SK-MEL-5 (cell line): Measurements from ENCODE around the gene DCANP1. TPM values are rescaled to one million over a fixed set of nuclear protein-coding genes. Genes with fewer than 3 reads are reported as not detected.
A peak's percentile ranks its signal among the peaks of the same experiment; 100 is the strongest.

ENCODE experiments used
- DNase-seq: peaks from one replicate; pipeline ENCODE4 v3.0.0-alpha.2; 2016; ENCODE audit warnings: low read depth, low spot score
- in situ Hi-C: cut with HindIII; loops from 2 replicates; pipeline ENCODE4 v1.10.0; 2016; ENCODE audit warnings: low sequenced_read_pairs, high pct_unique_total_duplicates, low pct_unique_long_range_greater_than_20kb
- small RNA-seq, 2 experiments: library from RNA; depleted of rRNA; stranded (forward); fragments of <200 nt; gene quantifications; one replicate each; pipeline ENCODE3, GENCODE V24; 2014
- total RNA-seq: library from RNA; depleted of rRNA; stranded (reverse); fragments of >200 nt; shearing (Covaris generic); gene quantifications from 2 replicates; pipeline ENCODE4 v1.2.3, GENCODE V29; 2014; rRNA removed

DCANP1 gene
- total RNA-seq, 1 experiment from 2014 or later, result not detected

DNA sequence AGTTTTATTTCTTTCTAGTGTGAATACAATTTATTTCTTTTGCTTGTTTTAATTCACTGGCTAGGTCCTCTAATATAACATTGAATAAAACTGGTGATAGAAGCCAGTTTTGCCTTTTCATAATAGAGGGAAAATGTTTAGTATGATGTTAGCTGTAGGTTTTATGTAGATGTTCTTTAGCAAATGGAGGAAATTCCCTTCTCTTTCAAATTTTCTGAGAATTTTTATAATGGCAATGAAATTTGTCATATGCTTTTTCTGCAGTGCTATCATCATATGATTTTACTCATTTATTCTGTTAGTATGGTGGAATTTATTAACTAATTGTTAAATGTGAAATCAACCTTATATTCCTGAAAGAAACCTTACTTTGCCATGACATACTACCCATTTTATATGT, 30.1 kb downstream of the DCANP1 start:
- in situ Hi-C loops, result no loop called here
- DNase-seq, result no peak

DNA sequence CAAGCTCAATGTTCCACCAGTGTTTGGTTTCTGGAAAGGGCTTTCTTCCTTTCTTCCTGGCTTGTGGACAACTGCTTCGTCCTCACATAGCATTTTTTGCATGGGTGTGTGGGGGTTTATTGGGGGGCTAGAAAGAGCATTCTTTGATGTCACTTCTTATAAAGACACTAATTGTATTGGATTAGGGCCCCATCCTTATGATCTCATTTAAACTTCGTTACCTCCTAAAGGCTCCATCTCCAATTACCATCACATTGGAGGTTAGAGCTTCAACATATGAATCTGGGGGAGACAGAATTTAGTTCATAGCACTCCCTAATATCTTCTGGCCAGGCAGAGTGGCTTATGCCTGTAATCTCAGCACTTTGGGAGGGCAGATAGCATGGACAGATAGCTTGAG, 42.1 kb downstream of the DCANP1 start:
- in situ Hi-C loops, result no loop called here

DNA sequence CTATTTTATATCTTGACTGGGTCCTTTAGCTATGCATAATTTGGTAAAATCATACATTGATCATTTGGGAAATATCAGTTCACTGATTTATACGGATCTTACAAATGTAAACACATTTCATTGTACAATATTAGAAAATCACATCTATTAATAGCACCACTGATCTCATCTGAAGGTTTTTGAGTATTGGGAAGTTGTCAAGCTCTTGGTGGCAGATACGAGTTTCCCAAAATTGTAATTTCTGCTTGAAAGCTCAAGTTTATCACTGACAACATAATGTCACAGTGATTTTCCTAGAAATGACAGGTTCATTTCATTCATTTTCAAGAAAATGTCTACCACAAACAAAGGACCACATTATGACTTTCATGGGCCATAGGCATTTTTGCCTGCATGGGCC, 45.1 kb downstream of the DCANP1 start:
- in situ Hi-C loops, result no loop called here
- DNase-seq, result no peak

More for the DNA sequence above, 42.1 kb downstream of the DCANP1 start:
- DNase-seq, result no peak

DNA sequence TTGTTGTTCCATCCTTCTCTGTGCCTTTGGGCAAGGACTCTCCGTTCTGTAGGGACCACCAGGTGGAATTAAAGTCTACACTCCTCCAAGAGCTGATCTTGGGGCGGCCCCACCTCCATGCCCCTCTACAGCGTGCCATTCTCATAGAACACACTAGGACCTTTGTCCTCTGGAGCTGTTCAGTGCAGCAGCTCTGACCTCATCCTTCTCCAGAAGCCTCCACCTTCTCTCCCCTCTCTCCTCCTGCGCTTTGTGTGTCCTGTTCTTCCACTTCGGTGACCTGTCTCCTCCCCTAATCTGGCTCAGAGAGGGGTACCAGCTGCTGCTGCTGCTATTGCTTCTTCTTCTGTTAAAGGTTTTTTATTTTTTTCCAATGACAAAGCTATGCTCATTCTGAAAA, 46.3 kb downstream of the DCANP1 start:
- in situ Hi-C loops, result no loop called here
- peak; percentile 11 for DNase-seq

DNA sequence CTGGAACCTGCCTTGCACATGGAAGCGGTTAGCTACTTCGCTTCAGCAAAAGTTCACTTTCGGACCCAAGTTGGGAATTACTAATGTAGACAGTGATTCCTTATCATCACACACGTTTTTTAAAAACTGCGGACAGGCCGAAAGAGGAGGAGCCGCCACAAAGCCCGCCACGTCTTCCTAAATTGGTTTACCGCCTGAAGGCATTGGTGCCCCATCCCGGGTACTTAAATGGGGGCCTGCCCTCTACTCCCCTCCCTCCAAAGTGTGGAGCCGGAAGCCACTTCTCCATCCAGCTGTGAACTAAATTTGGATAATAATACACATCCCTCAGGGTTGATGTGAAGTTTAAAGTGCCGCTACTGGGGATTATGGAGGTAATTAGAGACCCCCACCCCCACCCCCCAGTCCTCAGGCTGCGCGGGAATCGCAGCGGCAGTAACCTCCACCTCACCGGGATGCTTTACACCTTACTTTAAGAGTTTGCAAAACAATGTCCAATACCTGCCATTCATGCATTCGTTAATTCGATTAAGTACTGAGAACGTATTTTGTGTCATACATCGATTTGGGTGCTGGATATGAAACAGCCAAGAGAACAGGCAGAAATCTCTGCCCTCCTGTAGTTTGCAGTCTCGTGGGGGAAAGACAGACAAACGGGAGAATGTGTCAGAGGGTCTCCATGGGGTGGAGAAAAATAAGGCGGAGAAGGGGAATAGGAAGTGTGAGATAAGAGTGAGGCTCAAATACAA, 47.2 kb downstream of the DCANP1 start:
- in situ Hi-C loops, result no loop called here
- no peak for DNase-seq

DNA sequence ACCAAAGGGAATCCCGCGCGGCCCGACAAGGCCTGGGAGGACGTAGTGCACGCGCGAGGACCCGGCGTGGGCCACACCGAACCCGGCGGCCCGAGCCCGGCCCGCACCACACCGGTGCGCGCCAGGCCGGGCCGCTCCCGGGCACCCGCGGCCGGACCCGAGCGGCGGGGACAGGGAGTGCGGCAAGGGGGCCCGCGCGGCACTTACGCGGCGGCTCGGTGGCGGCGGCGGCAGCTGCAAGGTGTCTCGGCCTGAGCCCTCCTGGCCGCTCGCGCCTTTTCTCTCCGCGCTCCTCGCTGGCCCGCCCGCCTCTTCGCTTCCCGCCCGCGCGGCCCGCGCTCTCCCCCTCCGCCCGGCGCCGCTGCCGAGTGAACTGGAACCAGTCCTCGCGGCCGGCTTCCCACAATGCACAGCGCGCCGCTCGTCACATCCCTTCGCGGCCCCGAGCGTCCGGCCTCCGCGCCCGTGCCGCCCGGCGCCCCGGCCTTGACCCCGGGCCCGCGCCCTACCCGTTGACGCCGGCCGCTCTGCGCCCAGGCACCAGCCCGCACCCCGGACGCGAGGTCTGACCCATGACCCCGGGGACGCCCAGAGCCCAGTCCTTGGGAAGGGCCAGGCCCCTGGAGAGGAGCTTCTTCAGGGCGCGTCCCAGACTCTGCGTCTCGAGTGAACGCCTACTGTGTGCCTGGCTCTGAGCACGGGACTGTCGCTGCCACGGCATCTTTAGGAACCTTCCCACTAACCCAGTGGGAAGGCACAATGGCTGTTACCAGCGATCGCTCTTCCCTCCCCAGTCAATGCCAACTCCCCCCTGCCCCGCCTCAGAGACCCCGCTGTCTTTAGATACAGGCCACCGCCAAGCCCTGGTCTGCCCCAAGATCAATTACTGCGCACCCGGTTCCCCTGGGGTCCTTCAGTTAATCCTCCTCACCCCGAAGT, 48.0 kb downstream of the DCANP1 start, which contains the start of gene MACROH2A1:
MACROH2A1 (minus strand) TSS at position 377 of the 939 bp plus-strand sequence. CDS start 10,138 bp downstream, outside the sequence.
- in situ Hi-C loops, result no loop called here

DNA sequence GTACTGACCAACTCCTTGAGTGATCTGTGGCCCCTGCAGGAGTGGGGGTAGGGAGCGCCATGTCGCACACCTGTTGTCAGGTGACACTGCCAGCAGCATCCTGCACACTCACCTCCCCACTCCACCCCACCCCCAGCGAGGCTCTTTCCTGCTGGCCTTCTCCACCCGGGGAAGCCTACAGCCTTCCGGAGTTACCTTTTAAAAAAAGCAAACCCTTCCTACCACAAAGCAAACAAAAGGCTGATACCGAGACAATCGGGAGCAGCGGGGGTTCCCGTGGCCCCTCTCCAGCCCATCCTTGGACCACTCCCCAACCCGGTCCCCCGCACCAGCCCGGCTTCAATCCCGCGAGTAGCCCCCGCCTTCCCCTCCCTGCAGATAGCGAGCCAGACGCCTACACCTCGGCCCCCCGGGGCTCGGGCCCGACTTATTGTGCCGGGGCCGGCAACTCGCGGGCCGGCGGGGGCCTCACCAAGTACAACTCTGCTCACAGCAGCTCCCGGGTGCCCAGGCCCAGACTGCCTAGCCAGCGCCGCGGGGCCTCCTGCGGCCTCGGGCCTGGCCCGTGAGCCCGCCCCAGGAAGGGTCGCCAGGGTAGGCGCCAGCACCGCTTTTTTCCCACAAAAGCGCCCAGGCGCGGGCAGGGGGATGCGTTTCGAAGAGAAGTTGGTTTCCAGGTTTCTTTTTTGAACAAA, 48.8 kb downstream of the DCANP1 start:
- in situ Hi-C loops, result no loop called here

More for the DNA sequence above, 48.0 kb downstream of the DCANP1 start, which contains the start of gene MACROH2A1:
- peak; percentile 74 for DNase-seq

DNA sequence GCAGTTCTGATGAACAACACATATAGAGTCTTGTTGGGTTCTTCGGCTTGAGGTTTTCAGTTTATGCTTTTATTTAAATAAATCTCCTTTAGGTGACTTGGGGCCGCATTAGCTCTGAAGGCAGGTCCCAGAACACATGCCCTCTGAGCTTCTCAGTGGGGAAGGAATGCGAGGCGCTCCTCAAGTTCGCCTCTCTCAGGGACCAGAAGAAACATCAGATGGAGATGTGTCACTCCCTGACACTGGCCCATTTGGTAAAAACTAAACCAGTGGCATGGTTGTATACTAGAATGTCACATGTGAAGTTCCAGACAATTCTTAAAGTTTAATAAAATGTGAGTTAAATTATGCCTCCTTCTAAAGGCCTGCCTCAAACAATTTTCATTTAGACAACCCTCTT, 50.1 kb downstream of the DCANP1 start:
- no peak for DNase-seq
- in situ Hi-C loops, result no loop called here

More for the DNA sequence above, 48.8 kb downstream of the DCANP1 start:
- DNase-seq, result no peak

DNA sequence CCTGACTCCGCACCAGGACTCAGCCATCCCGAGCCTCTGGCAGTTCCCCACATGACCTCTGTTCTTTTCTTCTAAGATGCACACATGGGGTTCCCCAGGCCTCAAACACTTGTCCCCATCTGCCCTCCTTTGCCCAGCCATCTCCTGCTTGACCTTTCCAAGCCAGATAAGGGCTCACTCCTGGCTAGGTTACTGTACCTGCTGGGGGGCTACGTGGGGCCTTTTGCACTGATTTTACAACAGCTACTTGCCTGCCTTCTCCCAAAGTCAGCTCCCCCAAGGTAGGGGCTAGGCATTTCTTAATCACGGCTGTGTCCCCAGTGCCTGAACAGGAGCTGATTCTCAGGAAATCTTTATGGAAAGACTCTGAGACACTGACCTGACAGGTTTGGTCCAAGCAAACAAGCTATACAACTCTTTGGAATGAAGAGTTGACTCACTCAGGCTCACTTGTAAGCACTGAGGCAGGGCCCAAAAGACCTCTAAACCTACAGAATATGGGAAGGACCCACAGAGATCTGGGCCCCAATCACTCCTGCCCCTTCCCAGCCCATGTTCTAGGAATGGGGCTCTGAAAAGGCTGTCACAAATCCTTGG, 50.6 kb downstream of the DCANP1 start:
- no peak for DNase-seq
- in situ Hi-C loops, result no loop called here

DNA sequence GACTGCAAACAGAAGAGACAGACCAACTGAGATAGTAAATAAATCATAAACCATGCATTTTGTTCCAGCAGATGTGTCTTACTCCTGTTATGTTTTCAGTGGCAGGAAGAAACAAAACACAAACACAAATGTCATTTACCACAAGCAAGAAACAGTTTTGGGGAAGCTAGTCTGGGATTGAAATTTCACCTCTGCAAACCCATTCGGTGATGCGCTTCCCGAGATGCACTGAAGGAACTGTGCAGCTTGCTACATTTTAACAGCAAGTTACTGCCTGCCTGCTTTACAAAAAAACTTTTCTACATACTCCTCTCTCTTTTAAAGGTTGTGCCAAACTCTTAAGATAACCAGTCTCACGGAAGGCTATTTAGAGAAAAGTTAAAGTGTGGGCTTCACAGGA, 51.3 kb downstream of the DCANP1 start:
- no peak for DNase-seq
- in situ Hi-C loops, result no loop called here

DNA sequence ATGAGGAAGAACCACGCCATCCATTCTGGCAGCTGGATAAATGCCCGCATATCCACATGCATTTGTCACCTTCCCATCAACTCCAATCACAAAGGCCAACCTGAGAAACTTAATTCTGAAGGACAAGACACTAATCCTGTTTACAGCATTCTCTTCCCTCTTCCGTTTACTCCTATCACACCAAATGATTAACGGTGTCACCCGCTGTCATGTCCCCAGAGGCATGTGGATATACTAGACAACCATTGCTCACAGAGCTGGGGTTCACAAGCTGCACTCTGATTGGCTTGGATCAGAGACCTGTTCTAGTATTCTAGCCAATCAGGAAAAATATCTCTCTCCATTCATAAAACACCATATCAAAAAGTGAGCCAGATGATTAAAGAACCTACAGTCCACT, 51.7 kb downstream of the DCANP1 start:
- DNase-seq, result no peak
- in situ Hi-C loops, result no loop called here

Small RNAs within 50 kb of the gene (small RNA-seq; reads per million reads assigned to genes)
- gene DCANP1, result 0 reads per million in 2 experiments

Other genes with a start within 250 kb of the DCANP1 start
- gene MACROH2A1, start 48.1 kb downstream of the DCANP1 start, total RNA-seq, result 117 and 137 TPM in 2 replicates
- gene TIFAB, start 5.0 kb upstream of the DCANP1 start, total RNA-seq, result not detected in 2 replicates
- gene NEUROG1, start 88.6 kb upstream of the DCANP1 start, total RNA-seq, result not detected in 2 replicates
- not detected in 2 replicates for gene CXCL14, start 131.6 kb upstream of the DCANP1 start, total RNA-seq